DMS 273 (cell line): ENCODE results near the gene ZNF419.
"Not testable (repeated sequence)": the region's sequence is repeated elsewhere in the genome, so short reads cannot be mapped to it uniquely, and the experiment has no call there.

Source experiments
- DNase-seq: peaks from one replicate; lab custom pipeline; 2025; ENCODE audit not compliant: unreplicated experiment; lab: John Stamatoyannopoulos, UW

The ZNF419 gene

GRCh38 chr19:57487477-57488298 lies at the start of gene ZNF419:
ZNF419 (plus strand) TSS chr19:57487750; CDS start chr19:57487951, 201 bp downstream.
- peak; percentile 95 for DNase-seq

GRCh38 chr19:57437931-57438330 lies 49.6 kb upstream of the ZNF419 start:
- no peak for DNase-seq

- no peak for DNase-seq
These were observed 48.6 kb upstream of the ZNF419 start for GRCh38 chr19:57438925-57439324.

- DNase-seq, result no peak
These were observed 45.4 kb upstream of the ZNF419 start for GRCh38 chr19:57441979-57442752.

- peak; percentile 15 for DNase-seq
These were observed 44.3 kb upstream of the ZNF419 start for GRCh38 chr19:57443121-57443696.

- no peak for DNase-seq
These were observed 35.2 kb upstream of the ZNF419 start for GRCh38 chr19:57452307-57452706.

GRCh38 chr19:57465680-57466381 lies 21.7 kb upstream of the ZNF419 start:
- peak; percentile 74 for DNase-seq

GRCh38 chr19:57466489-57466888 lies 21.1 kb upstream of the ZNF419 start:
- no peak for DNase-seq

GRCh38 chr19:57473646-57474045 lies 13.9 kb upstream of the ZNF419 start:
- DNase-seq, result peak; percentile 13

GRCh38 chr19:57477191-57478008 lies 10.2 kb upstream of the ZNF419 start, which contains the start of gene ZNF772:
ZNF772 (minus strand) TSS chr19:57477566; CDS start chr19:57477309, 257 bp downstream.
- DNase-seq, result peak; percentile 99

GRCh38 chr19:57488299-57488644 lies 722 bp downstream of the ZNF419 start:
- not testable (repeated sequence) for DNase-seq

GRCh38 chr19:57499332-57499679 lies 11.8 kb downstream of the ZNF419 start:
- DNase-seq, result not testable (repeated sequence)

GRCh38 chr19:57499680-57500395 lies 12.3 kb downstream of the ZNF419 start, which contains the start of gene ZNF773:
ZNF773 (plus strand) TSS chr19:57499938; CDS start chr19:57500081, 143 bp downstream.
- DNase-seq, result peak; percentile 98

- peak; percentile 65 for DNase-seq
These were observed 12.8 kb downstream of the ZNF419 start for GRCh38 chr19:57500400-57500799.

- DNase-seq, result peak; percentile 9
These were observed 18.6 kb downstream of the ZNF419 start for GRCh38 chr19:57506163-57506562.

- no peak for DNase-seq
These were observed 23.9 kb downstream of the ZNF419 start for GRCh38 chr19:57511484-57511883.

GRCh38 chr19:57512845-57513244 lies 25.3 kb downstream of the ZNF419 start:
- peak; percentile 60 for DNase-seq

- peak; percentile 82 for DNase-seq
These were observed 27.7 kb downstream of the ZNF419 start for GRCh38 chr19:57515255-57515654.

GRCh38 chr19:57518021-57518420 lies 30.5 kb downstream of the ZNF419 start:
- peak; percentile 55 for DNase-seq
